ENCODE data around the gene MAP2K6.

The MAP2K6 gene

DNA sequence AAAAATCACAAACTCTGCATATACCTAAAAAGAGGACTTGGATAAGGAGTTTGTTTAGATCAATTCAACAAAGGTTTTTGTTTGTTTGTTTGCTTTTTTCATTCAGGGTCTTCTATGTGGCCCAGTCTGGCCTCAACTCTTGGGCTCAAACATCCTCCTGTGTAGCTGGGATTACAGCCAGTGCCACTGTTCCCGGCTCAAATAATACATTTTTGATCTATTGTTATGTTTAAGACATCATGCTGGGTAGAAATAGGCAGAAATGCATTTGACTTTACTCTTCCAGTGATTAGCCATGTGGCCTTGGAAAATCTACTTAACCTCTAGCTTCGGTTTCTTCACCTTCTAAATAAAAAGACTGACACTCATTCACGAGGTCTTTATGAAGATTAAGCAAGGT lies 11.5 kb downstream of the MAP2K6 start:
- no peak for DNase-seq (ENCODE audit: insufficient read length, low spot score)
- FAIRE-seq = no peak

DNA sequence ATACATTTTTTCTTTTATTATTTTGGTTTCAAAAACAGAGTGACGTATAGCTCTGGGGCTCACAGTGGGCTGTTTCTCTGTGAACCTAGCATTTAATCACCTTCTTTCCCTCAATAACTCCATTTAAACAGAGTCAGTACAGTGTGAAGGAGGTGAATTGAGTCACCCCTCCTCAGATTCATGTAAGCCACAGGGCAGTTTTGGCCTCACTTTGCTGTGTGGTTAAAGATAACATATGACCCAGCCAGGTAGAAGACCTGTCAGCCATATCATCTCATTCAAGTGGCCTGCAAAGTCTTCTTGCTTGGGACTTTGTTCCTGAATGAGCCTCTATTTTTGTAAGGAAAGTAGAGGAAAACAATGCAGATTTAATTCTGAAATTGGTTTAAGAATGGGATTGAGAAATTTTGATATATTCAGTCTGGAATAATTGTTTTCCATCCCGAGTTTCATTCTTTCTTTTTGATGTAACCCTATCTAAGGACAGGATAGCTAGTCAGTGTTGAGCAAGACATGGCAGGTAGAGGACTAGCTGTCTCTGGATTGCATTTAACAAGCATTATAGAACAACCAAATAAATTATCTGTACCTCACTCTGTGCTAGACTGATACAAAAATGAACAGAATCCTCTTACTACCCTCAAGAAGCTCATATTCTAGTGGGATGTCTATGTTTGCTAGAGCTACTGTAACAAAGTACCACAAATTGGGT lies 13.1 kb downstream of the MAP2K6 start:
- FAIRE-seq = no peak
- no peak for DNase-seq (ENCODE audit: insufficient read length, low spot score)

DNA sequence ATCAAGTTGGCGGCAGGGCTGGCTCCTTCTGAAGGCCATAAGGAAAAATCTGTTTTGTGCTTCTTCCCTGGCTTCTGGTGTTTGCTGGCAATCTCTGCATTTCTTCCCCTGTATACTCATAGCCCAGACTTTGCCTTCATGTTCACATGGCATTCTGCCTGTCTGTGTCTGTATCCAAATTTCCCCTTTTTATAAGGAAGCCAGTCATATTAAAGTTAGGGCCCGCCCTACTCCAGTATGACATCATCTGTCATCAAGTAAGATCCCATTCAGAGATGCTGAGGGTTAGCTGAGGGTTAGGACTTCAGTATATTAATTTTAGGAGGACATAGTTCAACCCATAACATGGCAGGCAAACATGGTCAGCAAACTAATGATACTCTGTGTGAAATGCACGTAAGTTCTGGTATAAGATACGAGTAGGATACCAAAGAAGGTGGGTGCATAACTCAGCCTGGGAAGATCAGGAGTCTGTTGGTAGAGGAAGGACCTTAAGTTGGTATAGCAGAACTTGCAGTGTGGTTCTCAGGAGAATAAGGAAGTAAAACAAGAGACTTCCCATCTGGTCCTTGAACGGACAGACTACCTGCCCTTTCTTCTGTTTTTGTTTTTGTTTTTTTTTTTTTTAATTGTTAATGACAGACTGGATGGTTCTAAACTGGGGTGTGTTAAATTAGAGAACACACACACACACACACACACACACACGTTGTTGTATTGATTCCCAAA lies 13.9 kb downstream of the MAP2K6 start:
- FAIRE-seq (peak; percentile 76), DNase-seq (ENCODE audit: insufficient read length, low spot score) (no peak)

DNA sequence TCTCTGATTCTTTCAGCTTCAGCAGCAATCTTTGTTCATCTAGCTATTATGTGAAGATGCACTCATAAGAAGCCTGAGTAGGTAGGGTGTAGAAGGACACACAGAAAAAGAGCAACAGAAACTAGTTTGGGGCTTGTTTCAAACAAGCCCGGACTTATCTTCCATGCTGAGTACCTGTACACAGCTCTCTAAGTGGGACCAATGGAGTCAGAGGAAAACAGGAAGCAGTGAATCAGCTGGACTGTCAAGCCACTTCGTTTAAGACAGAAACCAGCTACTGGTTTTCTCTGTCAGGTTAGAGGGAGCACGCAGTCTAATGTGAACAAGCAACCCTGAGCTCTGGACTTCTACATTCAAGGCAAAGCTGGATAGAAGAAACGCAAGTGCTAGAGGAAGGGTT lies 16.0 kb downstream of the MAP2K6 start:
- FAIRE-seq (no peak), DNase-seq (ENCODE audit: insufficient read length, low spot score) (no peak)

DNA sequence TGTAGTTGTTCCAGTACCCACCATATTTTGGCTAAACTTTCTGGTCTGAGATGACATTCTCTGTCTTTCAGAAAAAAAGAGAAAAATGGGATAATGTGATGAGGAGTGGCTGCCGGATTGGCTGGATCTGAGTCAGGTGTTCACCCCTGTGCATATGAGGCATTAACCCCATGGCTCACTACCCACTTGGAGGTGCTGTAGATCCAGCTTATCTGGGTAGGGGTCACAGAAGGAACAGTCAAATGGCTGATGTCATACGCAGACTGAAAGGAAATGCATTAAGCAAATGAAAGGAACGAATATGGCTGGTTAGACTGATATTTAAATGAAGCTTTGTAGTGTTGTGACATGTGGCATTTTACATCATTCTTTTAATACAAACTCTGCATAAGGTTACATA lies 17.3 kb downstream of the MAP2K6 start:
- FAIRE-seq = no peak
- DNase-seq (ENCODE audit: insufficient read length, low spot score) = no peak

DNA sequence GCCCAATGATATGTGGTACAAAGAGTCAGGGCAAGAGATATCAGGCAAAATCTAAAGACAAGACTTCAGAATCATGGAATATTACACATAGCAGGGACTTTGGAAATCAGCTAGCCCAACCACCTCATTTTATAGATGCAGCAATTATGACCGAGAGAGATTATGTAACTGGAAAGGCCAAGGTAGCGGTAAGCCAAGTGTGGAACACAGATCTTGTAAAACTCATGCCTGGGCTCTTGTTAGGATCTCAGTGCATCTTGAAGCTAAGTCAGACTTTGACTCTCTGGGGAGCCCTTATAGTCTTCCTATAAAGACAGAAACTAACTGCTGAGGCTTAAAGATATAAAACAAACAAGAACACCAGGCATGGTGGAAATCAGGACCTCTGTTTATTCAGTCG lies 18.6 kb downstream of the MAP2K6 start:
- DNase-seq (ENCODE audit: insufficient read length, low spot score) (no peak), FAIRE-seq (no peak)

DNA sequence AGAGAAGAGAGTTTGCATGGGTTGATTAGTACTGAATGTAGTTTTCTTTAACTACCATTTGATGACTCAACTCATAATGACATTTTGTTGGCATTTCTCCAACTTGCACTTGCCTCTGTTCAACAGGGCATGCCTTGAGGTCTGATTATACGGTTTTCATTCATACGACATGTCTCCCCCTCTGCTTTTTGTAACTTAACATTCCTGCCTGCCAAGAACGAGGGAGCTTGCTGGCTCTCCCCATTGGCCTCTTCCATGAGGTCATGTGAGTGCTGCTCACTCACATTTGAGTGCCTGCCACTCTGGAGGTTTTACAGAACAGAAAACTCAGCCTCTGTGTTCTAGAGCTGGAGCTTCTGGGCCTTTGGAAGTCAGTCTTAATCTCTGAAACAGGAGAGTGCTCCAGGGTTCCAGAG lies 19.7 kb downstream of the MAP2K6 start:
- no peak for DNase-seq (ENCODE audit: insufficient read length, low spot score)
- FAIRE-seq = no peak

DNA sequence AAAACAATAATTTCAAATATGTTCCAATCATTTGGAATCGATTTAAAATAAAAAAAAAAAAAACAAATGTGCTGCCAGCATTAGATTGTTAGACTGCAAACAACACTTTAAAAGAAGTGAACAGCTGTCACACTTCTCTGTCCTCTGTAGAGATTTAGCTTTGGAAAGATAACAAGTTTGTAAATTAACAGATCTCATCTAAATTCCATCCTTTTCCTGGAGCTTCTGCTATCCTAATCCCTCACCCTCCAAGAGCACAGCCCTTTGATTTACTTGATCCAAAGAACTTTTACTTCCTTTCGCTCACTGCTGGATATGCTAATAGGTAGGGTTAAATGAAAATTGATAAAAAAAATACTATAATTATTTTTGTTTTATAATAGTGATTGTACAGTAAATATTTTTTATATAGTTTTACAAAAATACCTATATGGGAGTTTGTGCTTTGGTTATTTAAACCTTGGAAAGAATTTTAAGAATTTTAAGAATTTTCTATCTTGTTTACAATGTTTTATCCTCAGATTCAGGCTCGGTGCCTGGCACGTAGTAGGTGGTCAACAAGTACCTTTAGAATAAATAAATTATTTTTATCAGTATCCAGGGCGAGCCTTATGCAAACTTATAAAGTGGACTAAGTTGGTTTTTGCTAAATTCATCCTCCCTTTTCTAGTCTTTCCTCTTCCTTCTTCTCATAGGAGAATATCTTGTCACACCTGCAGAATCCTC lies 21.6 kb downstream of the MAP2K6 start:
- DNase-seq (ENCODE audit: insufficient read length, low spot score) (no peak), FAIRE-seq (no peak)

DNA sequence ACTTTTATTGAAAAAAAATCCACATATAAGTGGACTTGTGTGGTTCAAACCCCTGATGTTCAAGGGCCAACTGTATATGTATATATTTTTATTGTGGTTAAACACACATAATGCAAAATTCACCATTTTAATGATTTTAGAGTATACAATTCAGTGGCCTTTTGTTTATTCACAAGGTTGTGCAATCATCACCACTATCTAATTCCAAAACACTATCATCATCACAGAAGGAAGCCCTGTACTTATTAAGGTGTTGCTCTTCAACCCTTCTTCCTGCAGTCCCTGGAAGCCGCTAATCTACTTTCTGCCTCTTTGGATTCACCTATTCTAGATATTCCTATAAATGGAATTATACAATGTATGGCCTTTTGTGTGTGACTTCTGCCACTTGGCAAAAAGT lies 23.0 kb downstream of the MAP2K6 start:
- FAIRE-seq = no peak
- DNase-seq (ENCODE audit: insufficient read length, low spot score) = no peak

DNA sequence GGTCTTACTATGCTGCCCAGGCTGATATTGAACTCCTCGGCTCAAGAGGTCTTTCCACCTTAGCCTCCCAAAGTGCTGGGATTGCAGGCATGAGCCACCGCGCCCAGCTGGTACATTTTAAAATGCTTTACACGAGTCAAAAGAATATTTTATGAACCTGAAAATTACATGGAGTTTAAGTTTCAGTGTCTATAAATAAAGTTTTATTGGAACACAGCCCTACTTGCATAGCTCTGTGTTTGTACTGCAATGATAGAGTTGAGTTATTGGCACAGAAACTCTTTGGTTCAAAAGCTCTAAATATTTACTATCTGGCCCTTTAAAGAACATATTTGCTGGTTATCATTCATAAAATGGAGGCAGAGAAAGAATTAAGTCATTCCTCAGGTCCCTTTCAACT lies 24.3 kb downstream of the MAP2K6 start:
- DNase-seq (ENCODE audit: insufficient read length, low spot score) (no peak), FAIRE-seq (no peak)

DNA sequence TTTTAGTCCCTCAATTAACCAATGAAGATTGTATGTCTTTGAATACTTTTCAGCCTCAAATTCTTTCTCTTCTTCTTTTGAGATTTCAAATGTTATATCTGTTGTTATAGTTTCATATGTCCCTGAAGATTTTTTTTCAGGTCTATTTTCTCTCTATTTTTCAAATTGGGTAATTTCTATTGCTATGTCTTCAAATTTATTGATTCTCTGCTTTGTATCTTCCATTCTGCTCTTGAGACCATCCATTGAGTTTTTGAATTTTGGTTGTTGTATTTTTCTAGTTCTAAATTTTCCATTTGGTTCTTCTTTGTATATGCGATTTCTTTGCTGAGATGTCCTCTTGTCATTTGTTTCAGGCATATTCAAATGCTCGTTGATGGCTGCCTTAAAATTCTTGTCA lies 26.7 kb downstream of the MAP2K6 start:
- DNase-seq (ENCODE audit: insufficient read length, low spot score) (no peak), FAIRE-seq (no peak)

DNA sequence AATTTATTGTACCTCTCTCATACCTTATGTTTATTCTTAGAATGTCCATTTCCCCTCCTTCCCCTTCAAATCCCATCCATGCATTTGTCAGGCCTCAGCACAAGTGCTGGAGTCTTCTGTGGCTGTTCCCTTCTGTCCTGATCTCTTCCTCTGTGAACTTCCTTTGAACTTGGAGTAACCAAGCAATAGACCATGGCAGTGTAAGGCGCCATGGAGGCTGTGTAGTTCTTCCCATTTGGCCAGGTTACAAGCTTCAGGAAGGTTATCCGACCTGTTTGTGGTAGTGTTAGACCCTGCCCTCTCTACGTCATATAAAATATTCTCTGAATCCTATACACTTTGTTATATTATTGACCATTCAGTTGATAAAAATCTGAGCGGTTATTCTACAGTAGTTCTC lies 28.6 kb downstream of the MAP2K6 start:
- FAIRE-seq (no peak), DNase-seq (ENCODE audit: insufficient read length, low spot score) (no peak)

DNA sequence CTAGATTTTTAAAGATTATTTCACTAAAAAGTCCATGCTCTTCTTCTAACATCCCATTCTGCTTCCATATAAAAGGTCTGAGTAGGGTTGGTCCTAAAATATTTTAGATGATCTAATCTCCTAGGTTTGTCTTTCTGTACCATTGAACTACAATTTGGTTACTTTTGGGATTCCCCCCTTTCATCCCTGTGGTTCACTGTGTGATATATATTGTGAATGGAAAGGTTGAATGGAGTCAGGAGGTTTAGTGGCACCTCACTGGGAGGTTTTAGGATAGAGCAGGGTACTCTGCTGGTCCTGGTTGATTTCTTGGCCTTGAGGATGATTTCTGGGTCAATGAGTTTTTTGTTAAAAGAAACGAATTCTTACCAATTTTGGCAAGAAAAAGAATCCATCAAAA lies 29.5 kb downstream of the MAP2K6 start:
- FAIRE-seq (no peak), DNase-seq (ENCODE audit: insufficient read length, low spot score) (no peak)

DNA sequence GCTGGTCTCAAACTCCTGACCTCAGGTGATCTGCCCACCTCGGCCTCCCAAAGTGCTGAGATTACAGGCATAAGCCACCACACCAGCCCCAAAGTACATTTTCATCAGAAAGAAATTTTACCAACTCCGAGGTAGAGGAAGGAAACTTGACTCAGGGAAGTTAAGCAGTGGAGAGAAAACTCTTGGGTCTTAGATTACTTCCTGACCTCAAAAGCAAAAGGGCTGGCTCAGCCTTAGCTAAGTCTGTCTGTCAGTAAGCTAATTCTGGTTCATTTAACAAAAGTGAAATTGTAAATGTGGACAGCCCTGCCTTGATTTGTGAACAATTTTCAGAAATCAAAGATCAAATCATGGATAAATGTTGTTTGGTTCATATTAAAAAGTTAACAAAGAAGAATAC lies 30.6 kb downstream of the MAP2K6 start:
- FAIRE-seq (no peak), DNase-seq (ENCODE audit: insufficient read length, low spot score) (no peak)

DNA sequence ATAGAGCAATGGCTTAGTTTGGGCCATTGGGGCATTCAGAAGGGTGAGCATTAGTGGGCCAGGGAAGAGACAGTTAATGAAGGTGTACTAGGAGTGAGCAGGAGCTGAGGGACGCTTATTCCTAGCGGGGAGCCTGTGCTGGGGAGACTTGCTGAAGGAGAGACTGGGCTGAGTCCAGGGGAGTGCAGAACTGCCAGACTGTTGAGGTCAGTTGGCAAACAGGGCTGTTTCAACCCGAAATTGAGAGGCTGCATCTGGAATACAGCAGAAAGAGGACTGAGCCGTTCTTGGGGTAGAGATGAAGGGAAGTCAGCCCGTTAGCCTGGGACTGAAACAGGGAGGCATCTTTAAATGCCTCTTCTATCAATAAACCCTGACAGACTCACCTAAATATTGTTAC lies 33.2 kb downstream of the MAP2K6 start:
- FAIRE-seq (no peak), DNase-seq (ENCODE audit: insufficient read length, low spot score) (no peak)

DNA sequence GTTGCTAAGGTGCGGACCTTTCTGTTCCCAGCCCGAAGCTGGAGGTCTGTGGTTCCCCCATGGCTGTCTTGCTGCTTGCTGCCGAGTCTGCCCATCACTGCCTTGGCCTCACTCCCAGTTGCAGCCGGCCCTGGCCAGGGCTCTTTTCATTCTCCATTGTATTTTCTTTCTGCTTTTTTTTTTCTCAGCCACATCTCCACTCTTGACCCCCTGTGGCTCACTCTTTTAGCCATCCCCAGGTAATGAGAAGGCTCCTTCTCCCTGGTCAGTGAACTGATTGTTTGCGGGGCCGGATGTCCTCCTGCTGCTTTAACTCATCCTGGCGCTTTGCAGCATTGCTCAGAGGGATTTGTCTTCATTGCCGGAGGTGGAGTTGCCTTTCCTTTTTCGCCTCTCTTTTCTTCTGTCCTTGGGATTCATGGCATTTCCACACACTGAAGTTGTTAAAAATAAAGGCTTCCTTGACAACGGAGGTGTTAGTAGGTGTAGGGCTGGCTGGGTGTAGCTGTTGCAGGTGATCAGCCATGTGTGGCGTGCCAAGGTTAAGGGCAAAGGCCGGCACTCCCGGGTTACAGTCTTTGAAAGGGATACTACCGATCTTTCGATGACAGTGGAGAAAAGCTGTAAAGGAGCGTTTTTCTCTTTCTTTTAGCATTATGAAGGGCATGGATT lies 34.1 kb downstream of the MAP2K6 start:
- no peak for DNase-seq (ENCODE audit: insufficient read length, low spot score)
- FAIRE-seq = no peak

DNA sequence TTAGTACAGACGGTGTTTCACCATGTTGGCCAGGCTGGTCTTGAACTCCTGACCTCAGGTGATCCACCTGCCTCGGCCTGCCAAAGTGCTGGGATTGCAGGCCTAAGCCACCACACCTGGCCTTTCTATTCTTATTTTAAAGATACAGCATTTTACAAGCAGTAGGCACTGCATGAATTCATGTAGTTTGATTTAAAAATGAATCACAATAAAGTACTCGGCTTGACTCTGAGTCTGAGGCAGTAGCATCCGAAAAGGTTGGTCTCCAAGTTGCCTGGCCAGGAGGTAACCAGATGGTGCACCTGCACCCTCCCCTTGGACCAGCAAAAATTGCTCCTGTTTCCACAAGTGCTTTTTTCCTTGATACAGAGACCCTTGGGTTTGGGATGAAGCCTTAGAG lies 35.6 kb downstream of the MAP2K6 start:
- DNase-seq (ENCODE audit: insufficient read length, low spot score) (no peak), FAIRE-seq (no peak)

DNA sequence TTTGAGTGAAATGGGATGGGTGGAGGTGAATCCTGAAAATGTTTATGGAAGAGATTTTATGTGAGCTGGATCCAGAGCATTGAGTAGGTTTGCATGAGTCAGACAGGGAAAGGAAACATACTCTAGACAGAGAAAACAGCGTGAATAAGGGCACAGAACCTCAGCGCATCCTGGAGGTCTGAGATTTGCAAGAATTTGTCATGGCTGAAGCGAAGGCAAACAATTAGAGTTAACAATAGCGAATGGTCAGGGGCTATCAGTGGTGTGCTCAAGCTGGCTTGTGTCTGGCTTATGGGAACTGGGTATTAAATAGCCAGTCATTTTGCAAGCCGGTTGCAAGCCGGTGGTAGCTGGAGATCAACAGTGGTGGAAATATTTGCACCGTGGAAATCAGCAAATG lies 36.4 kb downstream of the MAP2K6 start:
- no peak for FAIRE-seq
- DNase-seq (ENCODE audit: insufficient read length, low spot score) = no peak

DNA sequence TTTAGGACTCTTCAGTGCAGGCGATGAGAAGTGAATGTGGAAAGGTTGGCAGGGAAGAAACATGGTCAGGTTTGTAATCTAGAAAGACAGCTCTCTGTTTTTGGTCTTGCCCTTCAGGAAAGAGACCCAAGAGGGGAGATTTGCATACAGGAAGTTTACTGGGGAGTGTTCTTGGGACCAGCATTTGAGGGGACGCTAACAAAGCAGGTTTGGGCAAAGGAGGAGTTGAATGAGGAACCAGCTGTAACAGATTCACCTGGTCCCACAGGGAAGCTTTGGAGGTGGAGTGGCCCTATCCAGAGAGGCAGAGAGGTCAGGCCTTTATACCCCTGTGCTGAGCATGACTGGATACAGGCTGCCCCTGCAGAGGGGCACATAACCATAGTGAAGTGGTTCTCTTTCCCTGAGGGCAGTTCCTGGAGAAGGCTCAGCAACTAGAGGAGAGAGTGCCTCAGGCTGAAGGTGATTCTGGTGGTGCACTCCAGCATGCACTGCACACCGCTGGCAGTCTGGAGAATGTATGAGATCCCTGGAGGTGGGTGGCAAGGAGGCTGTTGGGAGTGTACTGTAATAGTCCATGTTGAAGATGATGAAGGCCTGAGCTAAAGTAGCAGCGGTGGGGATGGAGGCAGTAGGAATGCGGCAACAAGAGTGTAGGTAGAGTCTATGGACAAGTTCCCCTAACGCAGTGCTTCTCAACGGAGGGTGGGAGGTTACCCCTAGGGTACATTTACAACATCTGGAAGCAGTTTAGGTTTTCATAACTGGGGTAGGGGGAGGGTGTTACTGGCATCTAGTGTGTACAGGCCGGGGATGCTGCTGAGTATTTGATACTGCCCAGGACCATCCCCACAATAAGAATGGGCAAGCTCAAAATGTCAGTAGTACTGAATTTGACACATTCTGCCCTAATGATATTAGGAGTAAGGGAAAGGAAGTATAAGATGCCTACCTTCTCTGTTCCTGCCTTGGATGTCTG lies 37.2 kb downstream of the MAP2K6 start:
- DNase-seq (ENCODE audit: insufficient read length, low spot score) (no peak), FAIRE-seq (no peak)

DNA sequence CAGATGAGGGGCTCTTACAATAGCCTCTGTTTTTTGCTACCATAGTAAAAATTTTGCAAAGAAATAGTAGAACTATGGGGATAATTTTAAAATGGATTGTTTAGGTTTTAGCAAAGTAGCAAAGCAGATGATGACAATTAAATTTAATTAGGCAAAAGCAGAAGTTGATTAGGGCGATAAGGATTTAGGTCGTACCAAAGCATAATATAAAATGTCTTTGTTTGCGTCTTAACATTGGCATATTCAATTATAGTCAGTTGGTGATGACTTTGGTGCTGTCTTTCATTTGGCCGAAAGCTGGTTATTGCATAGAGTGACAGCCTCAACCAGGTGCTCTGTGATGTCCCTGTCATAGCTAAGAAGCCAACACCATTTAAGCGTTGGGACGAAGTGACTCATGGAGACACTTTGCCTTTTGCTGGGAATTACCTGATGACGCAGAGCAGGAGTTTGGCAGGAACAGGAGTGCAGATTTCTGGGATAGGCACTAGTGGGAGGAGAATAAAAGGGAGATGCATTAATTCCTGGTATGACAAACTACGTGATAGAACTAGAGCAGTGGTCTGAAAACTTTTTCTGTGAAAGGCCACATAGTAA lies 38.3 kb downstream of the MAP2K6 start:
- FAIRE-seq = no peak
- DNase-seq (ENCODE audit: insufficient read length, low spot score) = no peak

Data from HTR-8/SVneo (cell line).